ENCODE results near the gene TEX264.

TEX264 gene

GRCh38 chr3:51717947-51718346 lies 46.9 kb downstream of the TEX264 start:
- no peak overlapping the region for H2BK12ac ChIP-seq (ENCODE audit: low read length)
- no peaks in the 10 kb centered on the region for H3K79me1 ChIP-seq (ENCODE audit: low read depth, low read length)
- no peak overlapping the region for H3K14ac ChIP-seq (ENCODE audit: low read length)
- H2BK120ac ChIP-seq (ENCODE audit: low read depth, low read length), result peak overlapping the region; percentile 18
- H3K4me1 ChIP-seq (ENCODE audit: control insufficient read depth in 2 of 2, insufficient read depth in 1 of 2, low read depth in 1 of 2, low read length in 2 of 2), result no peaks in the 10 kb centered on the region
- no peak overlapping the region for H3K4me3 ChIP-seq (ENCODE audit: low read length in 2 of 2)
- H3K36me3 ChIP-seq (replicated peaks in 1 of 2; ENCODE audit: control insufficient read depth in 2 of 2, insufficient read depth in 2 of 2, low read length in 2 of 2), result peaks cover 9 to 11% of the 10 kb centered on the region in 2 donors
- no peaks in the 10 kb centered on the region for H3K9me3 ChIP-seq (replicated peaks in 1 of 2; ENCODE audit: control insufficient read depth in 2 of 2, insufficient read depth in 1 of 2, low read depth in 1 of 2, low read length in 2 of 2)
- no peak overlapping the region for H4K8ac ChIP-seq (ENCODE audit: low read depth, low read length)
- no peak overlapping the region for H3K18ac ChIP-seq (ENCODE audit: low read length)
- DNase-seq (ENCODE audit: low spot score), result no peak
- no peak overlapping the region for H3K9ac ChIP-seq (ENCODE audit: low read depth, low read length, poor library complexity)
- no peak overlapping the region for H3K27ac ChIP-seq (replicated peaks; ENCODE audit: low read length)
- no CpG with 5 or more reads among the region's 7 CpGs for WGBS, 2 donors (ENCODE audit: extremely low coverage in 2 of 2, insufficient read length in 2 of 2, insufficient replicate concordance in 1 of 2)
- H2AFZ ChIP-seq (ENCODE audit: low read length), result no peak overlapping the region
- no peaks in the 10 kb centered on the region for H3K27me3 ChIP-seq (ENCODE audit: control insufficient read depth in 3 of 3, insufficient read depth in 3 of 3, low read depth in 1 of 3, low read length in 3 of 3)
- no peak overlapping the region for H2BK15ac ChIP-seq (ENCODE audit: low read length)
- no peak overlapping the region for H4K91ac ChIP-seq (ENCODE audit: low read depth, low read length, poor library complexity)
- no peak overlapping the region for H2AK5ac ChIP-seq (ENCODE audit: low read depth, low read length)
- peak overlapping the region; percentile 12 for H3K23ac ChIP-seq (ENCODE audit: low read depth, low read length, poor library complexity)
- H3K4me2 ChIP-seq (ENCODE audit: insufficient read depth, low read length, poor library complexity, severe bottlenecking), result no peak overlapping the region
- no peak overlapping the region for H2BK5ac ChIP-seq (ENCODE audit: low read length)
- H3K4ac ChIP-seq (ENCODE audit: low read length), result no peak overlapping the region

DNA sequence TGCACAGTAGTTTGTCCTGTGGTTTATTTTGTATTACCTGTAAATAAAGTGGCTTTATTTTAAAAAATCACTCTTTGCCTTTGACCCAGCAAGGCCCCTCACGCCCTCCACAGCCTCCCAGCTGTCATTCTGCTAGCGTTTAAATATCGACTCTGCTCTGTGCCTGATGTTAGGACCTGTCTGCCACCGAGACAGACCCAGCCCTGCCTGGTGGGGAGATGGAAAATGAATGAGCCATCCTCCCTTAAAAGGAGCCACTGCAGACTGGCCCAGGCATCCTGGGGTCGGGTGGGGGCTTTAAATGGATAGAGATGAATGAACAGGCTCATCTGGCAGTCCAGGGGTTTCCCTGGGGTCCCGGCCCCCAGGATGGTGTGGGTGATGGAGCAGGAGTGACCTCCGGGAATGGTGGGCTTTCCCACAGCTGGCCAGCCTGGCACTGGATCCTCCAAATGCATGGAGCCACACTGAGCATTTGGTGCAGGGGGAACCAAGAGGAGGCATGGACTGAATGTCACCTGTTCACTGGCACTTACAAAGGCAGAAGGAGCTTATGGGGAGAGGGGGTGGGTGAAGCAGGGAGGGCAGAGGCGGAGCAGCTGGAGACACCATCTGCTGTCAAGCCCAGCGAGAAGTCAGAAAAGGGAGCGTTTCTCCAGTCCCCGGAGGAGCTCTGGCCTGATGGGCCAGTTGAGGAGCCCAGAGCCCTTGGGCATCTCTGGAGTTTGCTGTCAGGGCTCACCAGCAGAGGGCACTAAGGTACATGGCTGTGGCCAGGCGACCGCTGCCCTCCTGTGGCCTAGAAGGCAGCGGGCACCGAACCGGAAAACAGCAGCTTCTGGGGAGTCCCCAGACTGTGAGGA lies 47.7 kb downstream of the TEX264 start:
- H3K4me3 ChIP-seq (ENCODE audit: low read length in 2 of 2), result no peak overlapping the region
- H3K9ac ChIP-seq (ENCODE audit: low read depth, low read length, poor library complexity), result no peak overlapping the region
- peak overlapping the region; percentile 89 for H2BK5ac ChIP-seq (ENCODE audit: low read length)
- no peak overlapping the region for H3K4ac ChIP-seq (ENCODE audit: low read length)
- H2BK15ac ChIP-seq (ENCODE audit: low read length), result no peak overlapping the region
- H3K9me3 ChIP-seq (replicated peaks in 1 of 2; ENCODE audit: control insufficient read depth in 2 of 2, insufficient read depth in 1 of 2, low read depth in 1 of 2, low read length in 2 of 2), result no peaks in the 10 kb centered on the region
- no peak overlapping the region for H4K8ac ChIP-seq (ENCODE audit: low read depth, low read length)
- H3K27ac ChIP-seq (replicated peaks; ENCODE audit: low read length), result no peak overlapping the region
- H4K91ac ChIP-seq (ENCODE audit: low read depth, low read length, poor library complexity), result no peak overlapping the region
- peak overlapping the region; percentile 27 for H3K18ac ChIP-seq (ENCODE audit: low read length)
- no peaks in the 10 kb centered on the region for H3K27me3 ChIP-seq (ENCODE audit: control insufficient read depth in 3 of 3, insufficient read depth in 3 of 3, low read depth in 1 of 3, low read length in 3 of 3)
- no peaks in the 10 kb centered on the region for H3K79me1 ChIP-seq (ENCODE audit: low read depth, low read length)
- H2BK12ac ChIP-seq (ENCODE audit: low read length), result no peak overlapping the region
- peak overlapping the region; percentile 10 for H2AK5ac ChIP-seq (ENCODE audit: low read depth, low read length)
- WGBS, 2 donors (ENCODE audit: extremely low coverage in 2 of 2, insufficient read length in 2 of 2, insufficient replicate concordance in 1 of 2), result no CpG with 5 or more reads among the region's 16 CpGs
- H3K23ac ChIP-seq (ENCODE audit: low read depth, low read length, poor library complexity), result no peak overlapping the region
- H3K14ac ChIP-seq (ENCODE audit: low read length), result peak overlapping the region; percentile 59
- no peak overlapping the region for H2BK120ac ChIP-seq (ENCODE audit: low read depth, low read length)
- no peak overlapping the region for H2AFZ ChIP-seq (ENCODE audit: low read length)
- peak; percentile 63 for DNase-seq (ENCODE audit: low spot score)
- no peak overlapping the region for H3K4me2 ChIP-seq (ENCODE audit: insufficient read depth, low read length, poor library complexity, severe bottlenecking)
- H3K36me3 ChIP-seq (replicated peaks in 1 of 2; ENCODE audit: control insufficient read depth in 2 of 2, insufficient read depth in 2 of 2, low read length in 2 of 2), result peaks cover 6 to 11% of the 10 kb centered on the region in 2 donors
- no peaks in the 10 kb centered on the region for H3K4me1 ChIP-seq (ENCODE audit: control insufficient read depth in 2 of 2, insufficient read depth in 1 of 2, low read depth in 1 of 2, low read length in 2 of 2)

DNA sequence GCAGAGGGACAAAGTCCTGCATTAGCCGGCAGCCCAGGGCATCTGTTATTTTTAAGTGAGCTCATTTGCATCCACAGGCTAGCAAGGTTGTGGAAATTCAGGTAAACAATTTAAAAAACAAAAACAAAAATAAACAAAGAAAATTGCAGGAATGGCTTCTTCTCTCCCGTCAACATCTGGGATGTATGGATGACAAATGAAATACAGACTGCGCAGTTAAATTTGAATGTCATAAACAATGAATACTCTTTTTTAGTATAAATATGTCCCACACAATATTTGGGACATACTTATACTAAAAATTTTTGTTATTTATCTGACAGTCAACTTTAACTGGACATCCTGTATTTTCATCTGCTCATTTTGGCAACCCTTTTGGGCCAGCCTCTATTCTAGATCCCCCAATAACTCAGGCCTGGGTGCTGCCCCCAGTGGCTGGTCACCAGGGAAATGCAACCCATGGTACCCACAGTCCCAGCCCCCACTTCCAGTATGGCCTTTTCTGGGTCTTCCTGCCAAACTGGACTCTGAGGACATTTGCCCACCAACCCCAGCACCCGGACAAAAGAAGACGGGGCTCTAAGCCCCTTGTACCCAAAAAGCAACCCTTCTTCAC lies 48.5 kb downstream of the TEX264 start:
- no peak overlapping the region for H3K9ac ChIP-seq (ENCODE audit: low read depth, low read length, poor library complexity)
- no peak for DNase-seq (ENCODE audit: low spot score)
- no peak overlapping the region for H2AFZ ChIP-seq (ENCODE audit: low read length)
- H3K23ac ChIP-seq (ENCODE audit: low read depth, low read length, poor library complexity), result no peak overlapping the region
- H3K4me3 ChIP-seq (ENCODE audit: low read length in 2 of 2), result no peak overlapping the region
- no peaks in the 10 kb centered on the region for H3K27me3 ChIP-seq (ENCODE audit: control insufficient read depth in 3 of 3, insufficient read depth in 3 of 3, low read depth in 1 of 3, low read length in 3 of 3)
- H4K91ac ChIP-seq (ENCODE audit: low read depth, low read length, poor library complexity), result no peak overlapping the region
- H3K4me2 ChIP-seq (ENCODE audit: insufficient read depth, low read length, poor library complexity, severe bottlenecking), result no peak overlapping the region
- H3K4me1 ChIP-seq (ENCODE audit: control insufficient read depth in 2 of 2, insufficient read depth in 1 of 2, low read depth in 1 of 2, low read length in 2 of 2), result no peaks in the 10 kb centered on the region
- no peaks in the 10 kb centered on the region for H3K9me3 ChIP-seq (replicated peaks in 1 of 2; ENCODE audit: control insufficient read depth in 2 of 2, insufficient read depth in 1 of 2, low read depth in 1 of 2, low read length in 2 of 2)
- no peak overlapping the region for H4K8ac ChIP-seq (ENCODE audit: low read depth, low read length)
- H2AK5ac ChIP-seq (ENCODE audit: low read depth, low read length), result peak overlapping the region; percentile 47
- H3K14ac ChIP-seq (ENCODE audit: low read length), result no peak overlapping the region
- H3K4ac ChIP-seq (ENCODE audit: low read length), result no peak overlapping the region
- no peak overlapping the region for H2BK12ac ChIP-seq (ENCODE audit: low read length)
- no peak overlapping the region for H2BK120ac ChIP-seq (ENCODE audit: low read depth, low read length)
- H2BK5ac ChIP-seq (ENCODE audit: low read length), result no peak overlapping the region
- H3K18ac ChIP-seq (ENCODE audit: low read length), result no peak overlapping the region
- H3K79me1 ChIP-seq (ENCODE audit: low read depth, low read length), result no peaks in the 10 kb centered on the region
- WGBS, 2 donors (ENCODE audit: extremely low coverage in 2 of 2, insufficient read length in 2 of 2, insufficient replicate concordance in 1 of 2), result no CpG with 5 or more reads among the region's 5 CpGs
- no peak overlapping the region for H2BK15ac ChIP-seq (ENCODE audit: low read length)
- H3K36me3 ChIP-seq (replicated peaks in 1 of 2; ENCODE audit: control insufficient read depth in 2 of 2, insufficient read depth in 2 of 2, low read length in 2 of 2), result peaks cover 6 to 8% of the 10 kb centered on the region in 2 donors
- H3K27ac ChIP-seq (replicated peaks; ENCODE audit: low read length), result no peak overlapping the region

DNA sequence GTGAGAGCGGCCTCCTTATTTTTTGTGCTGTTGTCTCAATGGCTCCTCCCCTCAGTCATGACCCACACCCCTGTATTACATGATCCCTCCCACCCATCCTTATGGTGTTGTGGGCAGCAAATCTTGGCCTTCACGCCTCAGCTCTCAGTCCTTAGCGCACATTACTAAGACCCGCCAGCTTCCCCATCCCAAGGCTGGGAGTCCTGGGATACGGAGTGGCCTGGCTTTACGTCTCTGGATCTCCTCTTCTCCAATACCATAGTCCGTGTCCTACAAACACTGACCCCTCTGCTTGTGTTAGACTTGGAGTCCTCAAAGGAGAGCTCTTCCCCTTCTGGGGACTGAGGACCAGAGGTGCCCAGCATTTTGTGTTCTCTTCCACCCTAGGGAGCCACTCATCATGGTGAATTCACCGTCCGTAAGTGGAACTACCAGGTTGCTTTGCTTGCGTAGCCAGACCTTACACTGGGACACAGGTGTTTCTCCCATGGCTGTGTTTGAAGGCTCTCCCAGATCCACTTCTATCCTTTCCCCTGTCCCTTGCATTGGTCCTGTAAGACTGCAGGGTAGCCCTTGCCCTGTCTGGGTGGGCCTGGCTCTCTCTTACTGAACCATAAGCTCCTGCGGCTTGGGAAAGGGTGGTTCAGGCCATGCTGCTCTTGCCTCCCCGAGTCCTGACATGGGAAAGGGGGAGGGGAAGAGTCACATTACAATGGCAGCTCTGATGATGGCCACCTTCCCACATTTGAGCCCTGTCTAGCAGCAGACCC lies 49.4 kb downstream of the TEX264 start:
- Histone ChIP-seq H3K9me3 (replicated peaks in 1 of 2; ENCODE audit: control insufficient read depth in 2 of 2, insufficient read depth in 1 of 2, low read depth in 1 of 2, low read length in 2 of 2) (no peaks in the 10 kb centered on the region), H2AFZ (ENCODE audit: low read length) (peak overlapping the region; percentile 69), H4K91ac (ENCODE audit: low read depth, low read length, poor library complexity) (no peak overlapping the region), H3K4me1 (ENCODE audit: control insufficient read depth in 2 of 2, insufficient read depth in 1 of 2, low read depth in 1 of 2, low read length in 2 of 2) (no peaks in the 10 kb centered on the region), H2AK5ac (ENCODE audit: low read depth, low read length) (no peak overlapping the region), H3K79me1 (ENCODE audit: low read depth, low read length) (no peaks in the 10 kb centered on the region), H4K8ac (ENCODE audit: low read depth, low read length) (no peak overlapping the region), H3K23ac (ENCODE audit: low read depth, low read length, poor library complexity) (no peak overlapping the region), H3K4me2 (ENCODE audit: insufficient read depth, low read length, poor library complexity, severe bottlenecking) (no peak overlapping the region), H2BK5ac (ENCODE audit: low read length) (peak overlapping the region; percentile 7), H3K14ac (ENCODE audit: low read length) (no peak overlapping the region), H3K9ac (ENCODE audit: low read depth, low read length, poor library complexity) (peak overlapping the region; percentile 46), H2BK120ac (ENCODE audit: low read depth, low read length) (no peak overlapping the region), H3K27me3 (ENCODE audit: control insufficient read depth in 3 of 3, insufficient read depth in 3 of 3, low read depth in 1 of 3, low read length in 3 of 3) (peaks cover 0 to 2% (median 0%) of the 10 kb centered on the region in 3 experiments), H2BK12ac (ENCODE audit: low read length) (no peak overlapping the region), H3K36me3 (replicated peaks in 1 of 2; ENCODE audit: control insufficient read depth in 2 of 2, insufficient read depth in 2 of 2, low read length in 2 of 2) (peaks cover 3 to 5% of the 10 kb centered on the region in 2 donors), H3K27ac (replicated peaks; ENCODE audit: low read length) (no peak overlapping the region), H3K4ac (ENCODE audit: low read length) (no peak overlapping the region), H3K18ac (ENCODE audit: low read length) (no peak overlapping the region), H2BK15ac (ENCODE audit: low read length) (no peak overlapping the region), H3K4me3 (ENCODE audit: low read length in 2 of 2) (no peak overlapping the region)
- DNase-seq (ENCODE audit: low spot score), result no peak
- no CpG with 5 or more reads among the region's 12 CpGs for WGBS, 2 donors (ENCODE audit: extremely low coverage in 2 of 2, insufficient read length in 2 of 2, insufficient replicate concordance in 1 of 2)
